ENCODE measurements around the gene RCE1.

RCE1 gene

GRCh38 chr11:66844496-66845142, 1.4 kb downstream of the RCE1 start:
- in situ Hi-C loops (cut with MboI; ENCODE audit: low sequenced_read_pairs): no loop called here

GRCh38 chr11:66845143-66845875, 2.1 kb downstream of the RCE1 start:
- in situ Hi-C loops (cut with MboI; ENCODE audit: low sequenced_read_pairs): no loop called here

- in situ Hi-C loops (cut with MboI; ENCODE audit: low sequenced_read_pairs): no loop called here
These were observed 2.6 kb downstream of the RCE1 start for GRCh38 chr11:66845876-66846212.

GRCh38 chr11:66846671-66847091, 3.4 kb downstream of the RCE1 start:
- in situ Hi-C loops (cut with MboI; ENCODE audit: low sequenced_read_pairs): no loop called here

- in situ Hi-C loops (cut with MboI; ENCODE audit: low sequenced_read_pairs): no loop called here
These were observed 4.4 kb downstream of the RCE1 start for GRCh38 chr11:66847461-66848232.

GRCh38 chr11:66848671-66849500, 5.6 kb downstream of the RCE1 start:
- in situ Hi-C loops (cut with MboI; ENCODE audit: low sequenced_read_pairs): no loop called here

GRCh38 chr11:66849501-66850234, 6.4 kb downstream of the RCE1 start:
- in situ Hi-C loops (cut with MboI; ENCODE audit: low sequenced_read_pairs): no loop called here

- in situ Hi-C loops (cut with MboI; ENCODE audit: low sequenced_read_pairs): no loop called here
These were observed 7.0 kb downstream of the RCE1 start for GRCh38 chr11:66850235-66850587.

- in situ Hi-C loops (cut with MboI; ENCODE audit: low sequenced_read_pairs): no loop called here
These were observed 7.5 kb downstream of the RCE1 start for GRCh38 chr11:66850588-66851238.

GRCh38 chr11:66851239-66851596, 8.0 kb downstream of the RCE1 start:
- in situ Hi-C loops (cut with MboI; ENCODE audit: low sequenced_read_pairs): no loop called here

- in situ Hi-C loops (cut with MboI; ENCODE audit: low sequenced_read_pairs): no loop called here
These were observed 8.6 kb downstream of the RCE1 start for GRCh38 chr11:66851698-66852465.

GRCh38 chr11:66852466-66853241, 9.4 kb downstream of the RCE1 start:
- in situ Hi-C loops (cut with MboI; ENCODE audit: low sequenced_read_pairs): no loop called here

- in situ Hi-C loops (cut with MboI; ENCODE audit: low sequenced_read_pairs): no loop called here
These were observed 10.3 kb downstream of the RCE1 start for GRCh38 chr11:66853242-66854229.

- in situ Hi-C loops (cut with MboI; ENCODE audit: low sequenced_read_pairs): no loop called here
These were observed 11.0 kb downstream of the RCE1 start for GRCh38 chr11:66854231-66854661.

- in situ Hi-C loops (cut with MboI; ENCODE audit: low sequenced_read_pairs): no loop called here
These were observed 11.5 kb downstream of the RCE1 start for GRCh38 chr11:66854729-66855211.

- in situ Hi-C loops (cut with MboI; ENCODE audit: low sequenced_read_pairs): no loop called here
These were observed 12.6 kb downstream of the RCE1 start for GRCh38 chr11:66855574-66856495.

Measured in hTERT RPE-1 (cell line).